ENCODE results near the gene CLINT1. TPM values are rescaled to one million over a fixed set of nuclear protein-coding genes. Genes with fewer than 3 reads are reported as not detected.
A peak's percentile ranks its signal among the peaks of the same experiment; 100 is the strongest.

CLINT1 gene
- total and polyA plus RNA-seq, 8 donors = 68.0 to 118 (median 106) TPM

DNA sequence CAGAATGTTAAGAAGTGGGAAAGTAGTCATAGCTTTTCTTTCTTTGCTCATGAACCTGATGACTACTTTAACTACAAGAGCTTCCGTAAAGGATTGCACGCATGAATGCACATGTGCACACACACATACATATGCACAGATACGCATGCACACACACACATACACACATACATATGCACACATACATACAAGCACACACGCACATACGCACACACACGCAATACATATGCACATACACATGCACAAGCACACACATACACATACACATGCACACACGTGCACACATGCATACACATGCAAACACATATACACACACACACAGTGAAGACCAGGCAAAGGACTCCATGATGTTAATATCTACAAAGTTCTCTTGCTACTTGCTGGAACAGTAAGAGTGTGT is 92.5 kb downstream of the CLINT1 start:
- intact Hi-C loops (cut with DNase I) = no loop called here
- no peak overlapping the region for H3K27ac ChIP-seq
- TF ChIP-seq, protein P1, sequence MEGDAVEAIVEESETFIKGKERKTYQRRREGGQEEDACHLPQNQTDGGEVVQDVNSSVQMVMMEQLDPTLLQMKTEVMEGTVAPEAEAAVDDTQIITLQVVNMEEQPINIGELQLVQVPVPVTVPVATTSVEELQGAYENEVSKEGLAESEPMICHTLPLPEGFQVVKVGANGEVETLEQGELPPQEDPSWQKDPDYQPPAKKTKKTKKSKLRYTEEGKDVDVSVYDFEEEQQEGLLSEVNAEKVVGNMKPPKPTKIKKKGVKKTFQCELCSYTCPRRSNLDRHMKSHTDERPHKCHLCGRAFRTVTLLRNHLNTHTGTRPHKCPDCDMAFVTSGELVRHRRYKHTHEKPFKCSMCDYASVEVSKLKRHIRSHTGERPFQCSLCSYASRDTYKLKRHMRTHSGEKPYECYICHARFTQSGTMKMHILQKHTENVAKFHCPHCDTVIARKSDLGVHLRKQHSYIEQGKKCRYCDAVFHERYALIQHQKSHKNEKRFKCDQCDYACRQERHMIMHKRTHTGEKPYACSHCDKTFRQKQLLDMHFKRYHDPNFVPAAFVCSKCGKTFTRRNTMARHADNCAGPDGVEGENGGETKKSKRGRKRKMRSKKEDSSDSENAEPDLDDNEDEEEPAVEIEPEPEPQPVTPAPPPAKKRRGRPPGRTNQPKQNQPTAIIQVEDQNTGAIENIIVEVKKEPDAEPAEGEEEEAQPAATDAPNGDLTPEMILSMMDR (IDR thresholded peaks at IDR 0.05) = no peak
- peaks cover 0 to 3% of the 10 kb centered on the region in 2 donors for H3K9me3 ChIP-seq
- no peaks in the 10 kb centered on the region for H3K4me1 ChIP-seq
- no peaks in the 10 kb centered on the region for H3K36me3 ChIP-seq
- no peaks in the 10 kb centered on the region for H3K27me3 ChIP-seq
- ATAC-seq (no peak), DNase-seq (no peak)
- H3K4me3 ChIP-seq = no peak overlapping the region

DNA sequence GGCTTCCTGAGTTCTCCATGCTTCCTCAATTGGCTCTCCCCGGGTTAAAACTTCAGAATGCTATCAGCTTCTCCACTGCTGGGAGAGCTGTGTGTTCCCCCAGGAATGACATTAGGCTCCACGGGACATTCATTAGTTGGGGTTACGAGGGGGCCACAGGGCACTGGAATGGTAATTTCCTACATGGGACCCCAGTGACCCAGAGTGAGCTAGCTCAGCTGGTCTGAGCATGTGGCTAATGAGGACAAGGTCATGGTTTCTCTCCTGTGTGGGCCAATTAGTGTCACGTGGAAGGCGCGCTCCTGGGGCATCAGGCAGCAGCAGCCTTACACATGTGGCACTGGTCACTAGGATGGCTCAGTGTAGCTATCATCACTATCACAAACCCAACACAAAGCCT is 94.4 kb downstream of the CLINT1 start:
- Histone ChIP-seq H3K36me3 (peaks cover 0 to 8% of the 10 kb centered on the region in 2 donors), H3K4me3 (no peak overlapping the region), H3K9me3 (no peaks in the 10 kb centered on the region), H3K4me1 (no peaks in the 10 kb centered on the region), H3K27ac (no peak overlapping the region), H3K27me3 (no peaks in the 10 kb centered on the region)
- intact Hi-C loops (cut with DNase I) = no loop called here
- DNase-seq (no peak), ATAC-seq (no peak)
- TF ChIP-seq, protein P1 (IDR thresholded peaks at IDR 0.05) = no peak

DNA sequence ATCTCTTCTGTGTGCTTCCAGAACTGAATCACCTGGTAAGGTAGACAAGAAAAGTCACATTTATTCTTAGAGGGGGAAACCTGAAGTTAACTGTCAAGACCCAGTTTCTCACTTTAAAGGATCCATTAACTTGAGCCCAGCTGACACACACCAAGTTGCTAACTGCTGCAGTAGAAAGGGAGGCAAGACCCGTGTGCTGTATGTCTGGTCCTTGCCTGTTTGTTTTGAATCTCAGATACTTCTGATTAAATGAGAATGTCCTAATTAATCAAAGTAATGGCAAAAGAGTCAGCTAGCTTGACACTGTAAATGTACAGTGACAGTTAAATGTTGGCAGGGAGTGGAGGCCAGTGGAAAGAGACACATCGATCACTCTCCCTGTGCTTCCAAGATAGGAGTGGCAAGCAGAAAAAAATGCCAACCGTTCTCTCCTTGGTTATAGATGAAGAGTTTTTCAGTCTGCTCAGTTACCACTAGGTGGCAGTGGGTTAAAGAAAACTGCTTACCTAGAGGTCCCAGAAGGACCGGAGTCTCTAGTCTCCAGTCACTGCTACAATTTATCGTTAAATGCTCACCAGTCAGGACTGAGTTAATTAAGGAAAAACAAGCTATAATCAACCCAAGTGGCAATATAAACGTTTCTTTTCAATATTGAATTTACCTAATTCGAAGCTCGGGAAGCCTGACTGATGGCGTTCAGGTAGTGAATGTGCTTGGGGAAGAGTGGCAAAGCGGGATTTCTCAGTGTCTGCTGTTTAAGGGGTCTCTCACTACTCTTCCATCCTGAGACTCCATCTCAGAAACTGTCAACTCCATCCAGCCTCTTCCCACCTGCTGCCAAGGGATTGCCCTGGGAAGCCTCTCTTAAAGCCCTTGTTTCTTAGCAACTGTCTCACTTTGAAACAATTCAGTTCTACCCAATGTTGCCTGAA is 97.0 kb downstream of the CLINT1 start:
- H3K36me3 ChIP-seq = peaks cover 0 to 18% of the 10 kb centered on the region in 2 donors
- intact Hi-C loops (cut with DNase I) = no loop called here
- H3K27me3 ChIP-seq = no peaks in the 10 kb centered on the region
- no peaks in the 10 kb centered on the region for H3K4me1 ChIP-seq
- ATAC-seq (peak; percentile 98), DNase-seq (peak in 2 of 4 donors; percentile 36 to 53)
- H3K27ac ChIP-seq = no peak overlapping the region
- H3K4me3 ChIP-seq = no peak overlapping the region
- no peaks in the 10 kb centered on the region for H3K9me3 ChIP-seq
- TF ChIP-seq, protein P1 (IDR thresholded peaks at IDR 0.05) = peak; percentile 72 to 73

DNA sequence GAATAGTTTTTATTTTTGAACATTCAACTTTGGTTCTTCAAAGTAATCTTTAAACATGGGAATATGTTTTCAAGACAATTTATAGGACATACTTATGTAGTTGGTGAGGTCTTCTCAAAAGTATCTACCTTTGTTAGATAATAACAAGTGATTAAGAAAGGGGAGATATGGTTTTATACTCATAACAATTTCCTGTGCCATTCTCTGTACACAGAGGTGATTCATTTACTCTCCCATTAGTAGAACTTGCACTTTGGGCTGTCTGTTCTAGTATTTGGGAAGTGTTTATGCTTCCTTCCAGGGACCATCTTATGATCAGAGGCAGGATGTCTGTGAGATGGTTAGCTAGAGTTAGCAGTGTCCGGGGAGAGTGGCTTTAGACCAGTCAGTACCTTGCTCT is 100.2 kb downstream of the CLINT1 start:
- Histone ChIP-seq H3K9me3 (no peaks in the 10 kb centered on the region), H3K4me3 (no peak overlapping the region), H3K36me3 (peaks cover 0 to 50% of the 10 kb centered on the region in 2 donors), H3K4me1 (no peaks in the 10 kb centered on the region), H3K27me3 (no peaks in the 10 kb centered on the region), H3K27ac (no peak overlapping the region)
- intact Hi-C loops (cut with DNase I) = loop anchor here in 1 of 2 donors (10.0 kb wide), 1 partner anchor 1376 kb away; no protein-coding TSS in a partner anchor
- DNase-seq (no peak), ATAC-seq (no peak)
- TF ChIP-seq, protein P1 (IDR thresholded peaks at IDR 0.05) = no peak

DNA sequence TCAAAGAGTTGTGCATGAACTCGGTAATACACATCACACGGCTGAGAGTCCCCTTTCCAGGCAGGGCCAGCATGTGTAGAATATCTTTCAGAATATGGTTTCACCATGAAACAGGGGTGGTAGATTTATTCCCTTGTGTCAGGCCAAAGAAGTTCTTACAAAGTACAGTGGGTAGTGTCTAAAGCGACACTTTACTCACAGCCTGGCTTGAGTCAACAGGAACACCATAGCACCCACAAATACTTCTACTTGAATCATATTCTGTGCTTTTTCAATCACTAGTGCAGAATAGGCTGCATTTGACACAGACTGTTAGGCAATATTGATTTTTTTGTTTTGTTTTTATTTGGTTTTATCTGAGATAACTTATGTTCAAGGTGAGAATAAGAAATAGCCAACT is 102.8 kb downstream of the CLINT1 start:
- Histone ChIP-seq H3K4me1 (no peaks in the 10 kb centered on the region), H3K27me3 (no peaks in the 10 kb centered on the region), H3K9me3 (no peaks in the 10 kb centered on the region), H3K27ac (no peak overlapping the region), H3K36me3 (peaks cover 0 to 69% of the 10 kb centered on the region in 2 donors), H3K4me3 (no peak overlapping the region)
- ATAC-seq (no peak), DNase-seq (no peak)
- intact Hi-C loops (cut with DNase I) = loop anchor here in 1 of 2 donors (10.0 kb wide), 1 partner anchor 1379 kb away; no protein-coding TSS in a partner anchor
- TF ChIP-seq, protein P1 (IDR thresholded peaks at IDR 0.05) = no peak

All from left lung (tissue), 10 donors.